Left renal cortex interstitium (tissue), 4 donors: ENCODE measurements around the gene TGFBR3. TPM values are rescaled to one million over a fixed set of nuclear protein-coding genes. Genes with fewer than 3 reads are reported as not detected.

Source experiments
- DNase-seq, 4 donors: peaks; one replicate each; pipeline ENCODE4 v3.0.0-alpha.2; 2013; ENCODE audit warnings: low read depth in 4 of 4, low spot score in 2 of 4, missing footprints in 1 of 4
- polyA plus RNA-seq, 4 donors: library from polyadenylated mRNA; unstranded; fragments of 120-200 nt; gene quantifications; one replicate each; pipeline ENCODE4 v1.2.1, GENCODE V29; 2013; ENCODE audit not compliant: insufficient read length in 4 of 4

The TGFBR3 gene
- polyA plus RNA-seq, 4 donors: 99.1 to 118 (median 110) TPM

- no peak for DNase-seq
Observed at GRCh38 chr1:91700771-91701471, 185.0 kb downstream of the TGFBR3 start.

DNA sequence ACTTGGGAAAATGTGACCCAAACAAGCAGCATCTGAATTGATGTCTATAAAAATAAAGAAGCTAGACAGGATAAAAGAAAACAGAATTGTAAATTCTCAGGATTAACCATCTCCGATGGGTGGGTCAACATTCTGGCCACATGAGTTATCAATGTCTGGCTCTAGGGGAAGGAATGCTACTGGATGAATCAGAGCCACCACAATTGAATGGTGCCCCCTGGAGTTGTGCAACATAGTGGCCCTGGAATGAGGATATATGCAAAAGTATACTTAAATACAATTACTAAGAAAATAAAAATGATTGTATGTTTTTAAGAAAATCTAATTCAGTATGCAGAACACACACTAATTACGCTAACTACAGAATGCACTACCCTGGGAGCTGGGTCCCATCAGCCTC is 185.6 kb downstream of the TGFBR3 start:
- DNase-seq: no peak

- no peak for DNase-seq
Observed at GRCh38 chr1:91699339-91699974, 186.5 kb downstream of the TGFBR3 start.

GRCh38 chr1:91697861-91698260 is 188.1 kb downstream of the TGFBR3 start:
- no peak for DNase-seq

- no peak for DNase-seq
Observed at GRCh38 chr1:91697416-91697815, 188.5 kb downstream of the TGFBR3 start.

- no peak for DNase-seq
Observed at GRCh38 chr1:91696321-91696720, 189.6 kb downstream of the TGFBR3 start.

DNA sequence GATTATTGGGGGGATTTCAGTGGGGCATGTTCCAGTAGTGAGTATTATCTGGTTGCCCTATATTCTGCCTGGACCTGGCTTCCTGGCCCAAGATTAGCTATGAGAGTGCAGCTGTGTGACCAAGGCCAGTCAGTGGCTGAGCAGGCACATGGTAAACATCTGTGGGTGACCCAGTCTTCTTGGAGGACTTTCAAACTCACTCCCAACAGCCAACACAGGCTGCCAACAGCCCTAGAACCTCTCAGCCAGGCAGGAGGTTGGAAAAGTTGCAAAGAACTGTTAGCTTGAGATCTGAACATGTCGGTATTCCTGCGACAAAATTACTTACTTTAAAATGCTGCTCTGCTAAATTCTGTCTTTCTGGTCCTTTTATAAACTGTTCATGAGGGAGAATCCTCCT is 192.4 kb downstream of the TGFBR3 start:
- no peak for DNase-seq

DNA sequence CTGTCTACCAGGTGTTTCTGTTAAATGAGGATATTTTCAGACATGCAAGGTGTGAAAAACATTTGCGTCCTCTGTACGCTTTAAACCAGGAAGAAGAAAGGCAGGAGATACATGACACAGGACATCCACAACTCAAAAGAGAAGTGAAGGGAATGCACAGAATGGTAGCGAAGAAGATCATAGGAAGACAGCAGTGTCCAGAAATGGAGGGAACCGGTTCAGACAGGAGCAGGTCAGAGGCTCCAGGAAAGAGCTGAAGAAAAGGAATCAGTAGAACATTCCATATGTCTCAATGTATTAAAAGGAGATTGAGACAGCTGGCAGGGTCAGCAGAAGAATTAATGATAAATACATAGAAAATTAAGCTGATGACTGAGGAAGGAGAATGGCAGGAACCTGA is 194.4 kb downstream of the TGFBR3 start:
- no peak for DNase-seq

DNA sequence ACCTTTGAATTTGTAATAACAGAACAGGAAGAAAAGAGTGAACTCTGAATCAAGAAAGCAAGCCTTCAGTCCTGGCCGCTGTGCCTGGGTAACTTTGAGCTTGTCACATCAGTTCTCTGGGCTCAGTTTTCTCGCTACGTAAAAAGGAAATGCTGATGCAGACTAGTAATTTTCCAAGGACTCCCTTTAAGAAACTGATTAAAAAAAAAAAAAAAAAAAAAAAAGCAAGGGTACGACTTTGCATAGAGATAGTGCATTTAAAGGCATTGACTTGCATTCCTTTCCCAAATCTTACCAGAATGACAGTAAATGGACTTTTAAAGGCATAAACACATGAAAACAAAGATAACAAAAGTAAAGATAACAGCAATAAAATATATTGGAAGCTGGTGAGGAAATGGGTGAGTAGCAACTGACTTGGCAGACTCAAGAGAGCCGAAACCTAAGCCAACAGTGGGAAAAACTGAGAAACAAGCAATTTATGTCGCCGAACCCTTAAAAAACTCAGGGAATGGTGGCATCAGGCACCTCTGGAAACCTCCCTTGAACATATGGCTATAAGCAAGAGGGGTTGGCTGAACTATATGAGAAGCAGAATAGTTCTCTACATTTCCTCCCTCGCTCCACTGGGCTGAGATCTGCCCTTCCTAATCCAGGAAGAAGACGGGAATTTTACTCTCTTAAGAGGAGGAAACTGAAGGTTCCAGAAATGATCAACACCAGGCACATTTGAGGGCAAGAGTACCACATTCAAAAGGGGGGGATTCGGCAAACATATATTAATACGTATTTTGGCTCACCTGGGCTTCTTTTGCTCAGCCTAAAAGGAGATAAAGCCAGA is 196.1 kb downstream of the TGFBR3 start:
- DNase-seq: no peak

DNA sequence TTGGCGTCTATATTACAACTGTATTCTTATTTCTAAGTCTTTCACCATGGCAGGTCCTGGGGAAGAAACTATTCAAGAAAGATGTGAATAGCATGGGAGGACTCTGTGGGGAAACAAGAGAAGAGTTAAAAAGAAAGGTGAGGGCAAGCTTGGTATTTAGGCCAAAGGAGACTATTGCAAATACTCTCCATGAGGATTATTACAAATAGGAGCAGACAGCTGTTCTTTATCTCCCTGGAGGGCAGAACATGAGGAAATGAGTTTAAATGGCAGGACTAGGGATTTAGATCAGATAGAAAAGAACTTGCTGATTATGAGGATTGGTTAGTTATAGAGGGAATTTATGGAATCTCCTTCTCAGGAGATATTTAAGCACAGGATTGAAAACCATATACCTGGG is 198.5 kb downstream of the TGFBR3 start:
- no peak for DNase-seq

DNA sequence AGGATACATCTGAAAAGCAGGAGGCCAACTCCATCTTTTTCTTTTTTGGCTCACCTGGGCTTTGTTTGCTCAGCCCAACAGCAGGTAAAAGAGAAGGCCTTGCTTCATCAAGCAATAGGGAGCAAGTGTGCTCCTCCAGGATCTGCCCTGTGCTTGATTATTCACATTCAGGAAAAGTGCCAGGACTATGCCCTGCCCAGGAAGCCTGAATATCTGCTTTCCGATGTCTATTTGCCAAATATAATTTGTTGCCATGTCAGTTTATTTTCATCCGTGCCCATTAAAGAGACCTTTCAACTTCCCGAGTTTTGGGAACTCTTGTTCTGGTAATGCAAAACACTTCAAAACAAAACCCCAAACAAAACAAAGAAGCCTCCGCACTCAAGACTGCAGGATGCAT is 200.0 kb downstream of the TGFBR3 start:
- no peak for DNase-seq

DNA sequence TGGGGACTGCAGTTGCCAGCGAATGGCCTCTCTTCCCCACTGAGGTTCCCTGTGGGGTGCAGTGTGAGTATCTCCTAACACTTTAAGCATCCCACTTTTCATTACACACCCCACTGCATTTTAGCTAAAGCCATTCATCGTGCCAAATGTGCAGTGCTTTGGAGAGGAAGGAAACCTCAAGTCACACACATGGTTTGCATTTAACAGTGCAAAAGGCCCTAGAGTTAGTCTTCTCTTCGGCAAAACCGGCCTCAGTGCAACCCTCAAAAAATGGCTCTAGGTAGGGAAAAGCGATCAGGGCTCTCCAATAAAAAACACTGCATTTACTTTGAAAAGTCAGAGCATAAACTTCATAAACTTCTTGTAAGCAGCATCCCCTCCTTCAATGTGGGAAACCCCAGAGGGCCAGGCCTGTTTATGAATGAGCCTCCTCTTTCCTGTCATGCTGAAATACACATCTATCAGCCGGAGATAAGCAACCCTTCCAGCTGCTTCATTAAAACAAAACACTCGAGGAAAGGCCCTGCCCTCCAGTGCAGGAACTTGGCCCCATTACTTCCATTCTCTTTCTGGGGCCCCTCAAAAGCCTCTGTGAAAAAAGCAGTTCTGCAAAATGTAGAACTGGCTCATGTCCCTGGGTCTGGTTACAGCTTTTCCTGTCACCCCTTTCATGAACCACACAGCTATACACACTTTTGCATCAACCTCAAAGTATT is 201.3 kb downstream of the TGFBR3 start:
- no peak for DNase-seq

DNA sequence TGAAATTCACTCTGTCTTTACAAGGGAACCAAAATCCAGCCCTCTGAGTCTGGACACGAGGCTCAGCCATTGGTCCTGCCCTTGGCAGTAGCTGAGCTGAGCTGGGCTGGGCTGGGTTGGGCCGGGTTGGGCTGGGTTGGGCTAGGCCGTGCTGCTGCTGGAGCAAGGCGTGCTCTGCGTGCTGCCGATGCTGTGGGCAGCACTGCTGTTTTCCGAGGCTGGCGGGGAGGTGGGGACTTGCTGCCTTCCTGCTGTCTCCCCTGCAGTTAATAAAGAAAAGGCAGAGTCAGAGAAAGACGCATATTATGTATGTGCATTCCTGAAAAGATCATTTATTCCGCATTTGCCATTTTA is 202.4 kb downstream of the TGFBR3 start:
- DNase-seq: no peak

DNA sequence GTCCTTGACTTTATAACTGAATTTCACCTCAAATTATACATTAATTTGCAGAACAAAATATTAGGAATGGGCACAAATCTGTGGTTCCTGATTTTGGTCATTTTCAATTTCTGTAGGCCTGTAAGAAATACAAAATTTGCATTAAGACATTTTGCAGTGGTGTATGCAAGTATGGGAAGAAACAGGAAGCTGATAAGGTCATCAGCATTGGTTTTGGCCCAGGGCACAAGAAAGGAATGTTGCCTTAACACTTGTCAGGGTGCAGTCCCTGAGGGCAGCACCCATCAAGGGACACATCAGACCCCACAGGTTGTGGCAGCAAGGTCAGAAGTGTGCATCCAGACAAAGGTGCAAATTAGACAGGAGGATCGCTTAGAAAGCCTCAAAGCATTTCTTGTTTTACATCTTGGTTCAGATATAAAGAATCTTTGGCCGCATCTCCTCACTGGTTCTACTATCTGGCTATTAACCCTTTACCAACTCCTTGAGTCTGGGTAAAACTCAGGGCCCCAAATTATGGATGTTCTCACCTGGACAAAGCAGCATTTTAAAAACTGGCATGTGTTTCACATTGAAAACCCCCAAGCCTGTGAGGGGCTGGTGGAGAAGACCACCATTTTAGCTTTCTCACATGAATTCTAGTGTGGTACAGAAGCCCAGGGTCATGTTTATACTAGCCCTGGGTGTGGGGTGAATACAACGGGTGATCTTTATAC is 202.9 kb downstream of the TGFBR3 start:
- DNase-seq: no peak

- DNase-seq: no peak
Observed at GRCh38 chr1:91680556-91681155, 205.3 kb downstream of the TGFBR3 start.

DNA sequence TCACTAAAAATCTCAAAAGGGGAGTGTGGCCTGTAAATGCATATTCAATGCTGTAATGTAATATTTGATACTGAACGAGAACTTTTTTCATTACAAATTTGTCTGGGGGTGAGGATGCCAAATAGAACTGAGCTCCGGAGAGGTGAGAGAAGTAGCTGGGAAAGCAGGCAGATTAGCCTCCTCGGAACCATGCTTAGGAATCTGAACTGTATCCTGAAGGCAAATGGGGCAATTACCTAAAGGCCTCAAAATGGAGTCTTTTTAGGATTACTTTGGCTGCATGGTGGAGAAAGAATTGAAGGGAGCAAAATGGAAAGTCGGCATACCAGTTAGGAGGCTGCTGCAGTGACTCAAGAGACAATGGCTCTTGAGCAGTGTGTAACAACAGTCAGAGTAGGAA is 206.5 kb downstream of the TGFBR3 start:
- no peak for DNase-seq

GRCh38 chr1:91676030-91676429 is 209.9 kb downstream of the TGFBR3 start:
- DNase-seq: no peak

DNA sequence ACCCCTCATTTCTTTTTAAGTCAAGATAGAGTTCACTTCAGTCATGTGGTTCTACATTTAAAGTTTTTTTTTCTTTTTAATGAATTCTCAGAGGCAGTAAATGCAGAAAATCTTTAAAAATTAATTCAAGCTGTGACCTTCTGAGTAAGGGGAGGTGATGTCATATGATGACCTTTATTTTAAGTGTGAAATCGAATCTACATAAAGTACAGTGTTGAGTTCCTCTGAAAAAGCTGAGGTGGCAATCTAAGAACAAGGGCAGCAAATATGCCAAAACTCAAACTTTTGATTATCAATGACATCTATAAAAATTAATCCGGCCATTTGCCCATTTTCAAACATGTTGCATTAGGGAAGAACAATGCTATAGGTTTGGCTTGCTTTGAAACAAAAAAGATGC is 211.8 kb downstream of the TGFBR3 start:
- DNase-seq: no peak

DNA sequence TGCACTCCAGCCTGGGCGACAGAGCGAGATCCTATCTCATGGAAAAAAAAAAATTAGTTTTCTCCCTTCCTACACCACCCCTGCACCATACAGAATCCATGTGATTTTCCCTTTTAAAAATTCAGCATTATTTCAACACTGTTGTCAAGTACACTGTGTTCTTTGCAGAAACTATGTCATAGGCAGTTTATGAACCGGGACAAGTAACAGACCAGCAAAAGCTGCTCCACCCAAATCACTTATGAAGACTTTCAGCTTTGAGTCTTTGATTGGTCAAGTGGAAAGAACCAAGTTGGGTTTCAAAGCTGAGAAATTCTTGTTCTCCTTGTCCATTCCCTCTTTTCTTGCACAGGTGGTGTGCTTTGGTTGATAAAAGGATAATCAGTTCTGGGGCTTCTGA is 212.3 kb downstream of the TGFBR3 start:
- DNase-seq: no peak

DNA sequence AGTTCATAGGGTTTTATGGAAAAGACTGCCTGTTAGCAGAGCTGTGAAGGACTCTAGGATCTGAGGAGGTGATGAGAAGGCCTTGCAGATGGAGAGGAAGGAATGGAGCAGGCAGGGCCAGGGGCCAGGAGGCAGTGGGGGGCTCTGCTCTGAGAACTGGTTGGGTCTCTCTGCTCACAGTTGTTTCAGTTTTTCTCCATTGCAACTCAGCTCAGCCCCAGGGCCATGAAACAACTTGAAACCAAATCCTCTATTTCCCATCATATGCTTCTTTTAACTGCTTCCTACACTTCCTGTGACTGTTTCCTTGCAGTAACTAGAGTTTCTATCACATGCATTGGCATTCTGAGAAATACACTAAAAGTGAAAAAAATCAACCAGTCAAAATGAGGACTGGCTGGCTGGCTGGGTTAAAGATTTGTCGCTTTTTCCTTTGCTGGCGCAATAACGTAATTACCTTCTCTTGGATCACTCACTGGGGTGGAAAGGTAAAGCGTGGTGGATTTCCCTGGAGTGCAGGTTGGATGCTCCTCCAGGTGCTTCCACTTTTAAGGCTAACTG is 213.3 kb downstream of the TGFBR3 start:
- DNase-seq: no peak
